Measurements from ENCODE around the gene WNK1. TPM values are rescaled to one million over a fixed set of nuclear protein-coding genes. Genes with fewer than 3 reads are reported as not detected.

The WNK1 gene
- total RNA-seq, 1 experiment from 2014 or later = 117 TPM

DNA sequence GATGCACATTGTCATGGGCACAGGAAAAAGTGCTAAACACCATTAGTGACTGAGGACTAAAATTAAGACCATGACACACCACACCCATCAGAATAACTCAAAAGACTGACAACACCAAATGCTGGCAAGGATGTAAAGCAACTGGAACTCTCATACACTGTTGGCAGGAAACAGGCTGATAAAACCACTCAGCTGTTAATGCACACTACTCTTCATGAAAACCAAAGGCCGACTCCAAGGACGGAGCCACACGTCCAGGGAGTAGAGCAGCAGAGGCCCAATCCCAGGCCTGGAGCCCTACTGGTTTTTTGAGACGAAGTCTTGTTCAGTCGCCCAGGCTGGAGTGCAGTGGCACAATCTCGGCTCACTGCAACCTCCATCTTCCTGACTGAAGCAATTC, 190.7 kb downstream of the WNK1 start:
- Mint-ChIP-seq H3K4me1 (peaks cover 1 to 2% of the 10 kb centered on the region in 2 experiments; a peak in 3 of 4 replicates), H3K27ac (peak overlapping the region in 2 of 3 experiments; percentile 34 to 71; a peak in 3 of 7 replicates), H3K9me3 (no peaks in the 10 kb centered on the region), H3K27me3 (ENCODE audit: low read depth) (no peaks in the 10 kb centered on the region), H3K4me3 (no peak overlapping the region), H3K36me3 (ENCODE audit: insufficient read depth in 1 of 3, low read depth in 3 of 3) (peaks cover 13 to 53% (median 35%) of the 10 kb centered on the region in 3 experiments; a peak in 6 of 7 replicates)
- Histone ChIP-seq H2BK15ac (ENCODE audit: low read depth, low read length) (no peak overlapping the region), H3K4me1 (ENCODE audit: insufficient read depth, low read length) (no peaks in the 10 kb centered on the region), H2AK5ac (ENCODE audit: insufficient read length, low read length) (no peak overlapping the region), H3K79me2 (ENCODE audit: insufficient read depth, low read length) (no peaks in the 10 kb centered on the region; the same call in 1 of the 2 replicates), H4K8ac (replicated peaks; ENCODE audit: insufficient read length, low read depth, low read length) (no peak overlapping the region), H3K14ac (ENCODE audit: insufficient read depth, low read length) (no peak overlapping the region), H3T11ph (ENCODE audit: low read length) (no peak overlapping the region), H3K23me2 (ENCODE audit: insufficient read length, low read depth, low read length, poor library complexity, severe bottlenecking) (no peaks in the 10 kb centered on the region), H3K18ac (ENCODE audit: insufficient read length, low read depth, low read length) (no peak overlapping the region), H3K4me2 (ENCODE audit: insufficient read depth, insufficient read length, low read length) (no peak overlapping the region), H4K20me1 (ENCODE audit: control insufficient read depth, insufficient read depth, insufficient read length) (no peaks in the 10 kb centered on the region), H3K4ac (ENCODE audit: low read depth, low read length) (no peak overlapping the region), H3K23ac (ENCODE audit: insufficient read length, low read depth, low read length) (no peak overlapping the region), H2BK120ac (ENCODE audit: low read depth, low read length, poor library complexity, severe bottlenecking) (no peak overlapping the region), H3K27me3 (ENCODE audit: insufficient read depth, low read length) (no peaks in the 10 kb centered on the region), H2BK5ac (ENCODE audit: insufficient read length, low read length) (no peak overlapping the region), H3K9me3 (ENCODE audit: control insufficient read depth, low read depth, low read length) (no peaks in the 10 kb centered on the region), H3K27ac (ENCODE audit: insufficient read length, low read depth, low read length) (no peak overlapping the region), H2AFZ (ENCODE audit: low read length) (no peak overlapping the region), H2BK12ac (ENCODE audit: insufficient read length, low read depth, low read length) (no peak overlapping the region), H4K5ac (ENCODE audit: insufficient read length, low read depth, low read length) (no peak overlapping the region), H3K56ac (ENCODE audit: insufficient read length, low read depth, low read length) (no peak overlapping the region), H4K91ac (ENCODE audit: insufficient read length, low read depth, low read length) (no peak overlapping the region), H3K9ac (ENCODE audit: extremely low read depth, insufficient read length, low read length) (no peak overlapping the region), H2BK20ac (ENCODE audit: low read depth, low read length, poor library complexity, severe bottlenecking) (no peak overlapping the region), H3K79me1 (ENCODE audit: insufficient read depth, low read depth, low read length, poor library complexity, severe bottlenecking) (peaks cover 3% of the 10 kb centered on the region)
- TF ChIP-seq, protein P1, sequence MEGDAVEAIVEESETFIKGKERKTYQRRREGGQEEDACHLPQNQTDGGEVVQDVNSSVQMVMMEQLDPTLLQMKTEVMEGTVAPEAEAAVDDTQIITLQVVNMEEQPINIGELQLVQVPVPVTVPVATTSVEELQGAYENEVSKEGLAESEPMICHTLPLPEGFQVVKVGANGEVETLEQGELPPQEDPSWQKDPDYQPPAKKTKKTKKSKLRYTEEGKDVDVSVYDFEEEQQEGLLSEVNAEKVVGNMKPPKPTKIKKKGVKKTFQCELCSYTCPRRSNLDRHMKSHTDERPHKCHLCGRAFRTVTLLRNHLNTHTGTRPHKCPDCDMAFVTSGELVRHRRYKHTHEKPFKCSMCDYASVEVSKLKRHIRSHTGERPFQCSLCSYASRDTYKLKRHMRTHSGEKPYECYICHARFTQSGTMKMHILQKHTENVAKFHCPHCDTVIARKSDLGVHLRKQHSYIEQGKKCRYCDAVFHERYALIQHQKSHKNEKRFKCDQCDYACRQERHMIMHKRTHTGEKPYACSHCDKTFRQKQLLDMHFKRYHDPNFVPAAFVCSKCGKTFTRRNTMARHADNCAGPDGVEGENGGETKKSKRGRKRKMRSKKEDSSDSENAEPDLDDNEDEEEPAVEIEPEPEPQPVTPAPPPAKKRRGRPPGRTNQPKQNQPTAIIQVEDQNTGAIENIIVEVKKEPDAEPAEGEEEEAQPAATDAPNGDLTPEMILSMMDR (conservative IDR thresholded peaks at IDR 0.05) = no peak
- no CpG with 5 or more reads among the region's 6 CpGs for WGBS (ENCODE audit: extremely low coverage, insufficient read length, low lambda C conversion rate)
- no peak for DNase-seq

Measured in H9 (cell line).